Activated CD4-positive, alpha-beta T cell treated with anti-CD3 and anti-CD28 coated beads, Interleukin-2, amount 10 ng/mL, durations not matched to agents 24 days and 14 days (primary cell): ENCODE data around the gene ERVH48-1. TPM values are rescaled to one million over a fixed set of nuclear protein-coding genes. Genes with fewer than 3 reads are reported as not detected.
A peak's percentile ranks its signal among the peaks of the same experiment; 100 is the strongest.
"Not testable (repeated sequence)": the region's sequence is repeated elsewhere in the genome, so short reads cannot be mapped to it uniquely, and the experiment has no call there.

Experiments
- DNase-seq: peaks from one replicate; pipeline ENCODE4 v3.0.0; 2022
- H3K27ac Mint-ChIP-seq: one replicate; pipeline ENCODE4 v1.8.0; 2022; ENCODE audit warnings: mild to moderate bottlenecking, mixed read lengths
- H3K27me3 Mint-ChIP-seq: one replicate; pipeline ENCODE4 v1.8.0; 2022; ENCODE audit warnings: mixed read lengths
- H3K36me3 Mint-ChIP-seq: one replicate; pipeline ENCODE4 v1.8.0; 2022; ENCODE audit warnings: low read depth, mild to moderate bottlenecking, mixed read lengths
- H3K4me1 Mint-ChIP-seq: one replicate; pipeline ENCODE4 v1.8.0; 2021; ENCODE audit warnings: mixed read lengths
- H3K4me3 Mint-ChIP-seq: one replicate; pipeline ENCODE4 v1.8.0; 2022; ENCODE audit warnings: mild to moderate bottlenecking, moderate library complexity, mixed read lengths
- H3K9me3 Mint-ChIP-seq: one replicate; pipeline ENCODE4 v1.8.0; 2021; ENCODE audit warnings: mixed read lengths
- intact Hi-C: fragments of 100-400 bp; cut with micrococcal nuclease; formaldehyde crosslinking; loops from one replicate; pipeline ENCODE4 v1.15.1; 2023
- total RNA-seq: library from RNA; stranded (reverse); gene quantifications from 2 replicates; pipeline ENCODE4 v1.2.3, GENCODE V29; 2022

Gene ERVH48-1
- total RNA-seq, result 0.44 and 0.47 TPM in 2 replicates

DNA sequence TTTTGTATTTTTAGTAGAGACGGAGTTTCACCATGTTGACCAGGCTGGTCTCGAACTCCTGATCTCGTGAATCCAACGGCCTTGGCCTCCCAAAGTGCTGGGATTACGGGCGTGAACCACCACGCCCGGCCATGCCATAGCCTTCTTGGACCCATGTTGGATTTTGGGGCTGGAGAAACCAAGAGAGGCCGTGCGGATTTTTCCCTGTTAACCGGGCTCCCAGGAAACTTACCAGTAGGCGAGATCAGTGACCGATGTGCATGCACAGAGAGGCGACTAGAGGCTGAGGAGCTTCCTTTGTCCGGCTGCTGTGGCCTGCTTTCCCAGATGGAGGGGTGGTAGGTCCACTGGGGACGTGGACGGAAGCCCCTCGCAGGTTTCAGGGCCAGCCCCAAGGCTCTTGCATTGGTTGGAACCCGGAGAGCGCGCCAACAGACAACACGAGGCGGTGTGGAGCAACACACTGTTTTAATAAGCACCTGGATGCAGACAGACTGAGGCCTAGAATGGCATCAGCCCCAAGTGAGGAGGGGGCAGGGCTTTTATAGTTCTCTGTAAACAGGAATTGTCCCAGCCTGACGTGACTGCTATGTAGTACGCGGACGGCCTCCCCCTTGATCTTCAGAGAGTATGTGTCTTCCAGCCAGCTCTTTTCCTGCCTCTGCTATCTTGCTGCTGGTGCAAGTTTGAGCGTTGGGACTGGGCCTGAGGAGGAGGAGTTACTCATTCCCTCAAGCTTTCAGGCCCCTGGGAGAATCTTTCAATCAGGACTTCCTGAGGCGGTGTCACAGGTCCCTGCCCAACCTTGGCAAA is at the start of gene ERVH48-1:
Gene ERVH48-1 (minus strand): TSS at position 517 of the 813 bp plus-strand sequence. CDS start 6,624 bp downstream, outside the sequence.
- H3K27ac Mint-ChIP-seq, result peak within 1 kb of the TSS; percentile 87
- DNase-seq, result peak; percentile 71
- intact Hi-C loops, result no loop called here
- no peaks in the 10 kb centered on the region for H3K9me3 Mint-ChIP-seq
- H3K36me3 Mint-ChIP-seq, result no peaks in the 10 kb centered on the region
- peaks cover 22% of the 10 kb centered on the region for H3K4me1 Mint-ChIP-seq
- peak within 1 kb of the TSS; percentile 75 for H3K4me3 Mint-ChIP-seq
- H3K27me3 Mint-ChIP-seq, result no peaks in the 10 kb centered on the region

DNA sequence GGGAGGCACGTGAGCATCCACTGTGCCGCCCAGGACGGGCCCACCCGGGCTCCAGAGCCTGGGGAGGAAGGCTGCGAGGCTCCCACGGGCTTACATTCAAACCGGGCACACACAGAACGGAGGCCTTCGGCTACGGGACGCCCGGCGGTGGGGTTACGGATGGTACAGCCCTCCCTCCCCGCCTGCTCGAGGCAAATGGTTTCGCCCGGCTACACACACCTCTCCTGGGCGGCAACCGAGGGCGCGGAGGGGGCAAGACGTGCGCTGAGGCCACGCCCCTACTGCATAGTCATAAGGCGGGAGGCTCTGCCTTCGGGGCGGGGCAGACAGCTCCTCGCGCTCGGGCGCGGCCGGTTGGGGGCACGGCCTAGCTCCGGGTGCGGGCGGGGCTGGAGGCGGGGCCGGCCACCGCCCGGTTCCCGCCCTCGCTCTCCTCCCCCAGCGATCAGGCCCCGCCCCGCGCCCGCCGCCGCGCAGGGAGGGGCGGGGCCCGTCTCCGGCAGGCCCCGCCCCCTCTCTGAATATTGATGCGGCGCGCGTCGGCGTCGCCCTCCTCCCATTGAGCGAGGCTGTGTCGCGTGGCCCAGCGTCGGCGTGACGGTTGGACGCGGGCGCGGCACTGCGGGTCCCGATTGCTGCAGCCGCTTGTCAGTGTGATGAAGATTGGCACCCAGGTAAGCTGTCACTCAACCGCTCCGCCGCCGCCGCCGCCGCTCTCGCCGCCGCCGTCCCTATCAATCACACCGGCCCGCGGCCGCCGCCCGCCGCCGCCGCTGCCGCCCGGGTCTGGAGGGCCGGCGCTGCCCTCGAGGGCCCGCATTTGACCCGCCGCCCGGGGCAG is 48.8 kb upstream of the ERVH48-1 start, which contains the start of gene PKNOX1:
Gene PKNOX1 (plus strand): TSS at position 572 of the 841 bp plus-strand sequence. CDS start 29,820 bp downstream, outside the sequence.
- intact Hi-C loops, result loop anchor here (1.0 to 10.0 kb wide), 4 partner anchors 81 to 1841 kb away; partner anchors contain the start of genes CFAP410, NDUFV3, SUMO3 and WDR4
- Mint-ChIP-seq H3K9me3 (no peaks in the 10 kb centered on the region), H3K4me1 (peaks cover 26% of the 10 kb centered on the region)

DNA sequence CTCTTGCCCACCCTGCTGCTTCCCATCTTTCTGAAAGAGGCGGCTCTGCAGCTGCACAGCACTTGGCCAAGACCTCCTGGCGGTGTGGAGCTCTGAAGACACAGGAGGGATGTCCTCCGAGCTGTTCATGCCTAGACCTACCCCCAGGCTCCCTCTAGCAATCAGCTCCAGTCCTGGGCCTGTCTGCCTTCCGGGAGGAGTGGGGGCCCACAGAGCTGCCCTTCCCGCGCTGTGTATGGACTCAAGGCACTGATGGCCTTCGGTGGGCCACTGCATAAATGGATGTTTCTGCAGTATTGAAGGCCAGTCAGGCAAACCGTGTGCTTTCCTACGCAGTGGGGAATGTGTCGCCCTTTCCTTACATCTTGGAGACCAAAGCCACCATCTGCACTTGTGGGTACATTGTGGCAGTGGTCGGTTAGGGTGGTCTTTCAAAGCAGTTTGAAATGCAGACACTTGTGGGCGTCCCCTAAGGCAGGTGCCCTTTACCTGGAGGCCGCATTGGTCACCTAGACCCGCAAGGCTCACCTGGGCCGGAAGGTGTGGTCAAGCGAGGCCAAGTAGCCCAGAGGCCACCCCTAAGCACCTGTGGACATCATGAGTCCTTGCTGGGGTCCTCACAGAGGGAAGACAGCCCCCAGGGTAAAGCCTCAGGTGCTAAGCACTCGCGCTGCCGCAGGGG is 48.0 kb upstream of the ERVH48-1 start:
- peak; percentile 62 for DNase-seq
- Mint-ChIP-seq H3K4me1 (peaks cover 23% of the 10 kb centered on the region), H3K36me3 (peaks cover 14% of the 10 kb centered on the region), H3K9me3 (no peaks in the 10 kb centered on the region), H3K27ac (peak overlapping the region; percentile 86), H3K4me3 (peak overlapping the region; percentile 76), H3K27me3 (no peaks in the 10 kb centered on the region)
- intact Hi-C loops, result loop anchor here (5.0 to 10.0 kb wide), 2 partner anchors 1364 to 1841 kb away; partner anchors contain the start of genes CFAP410 and SUMO3

More for the DNA sequence above, 48.8 kb upstream of the ERVH48-1 start, which contains the start of gene PKNOX1:
- Mint-ChIP-seq H3K27me3 (no peaks in the 10 kb centered on the region), H3K4me3 (peak within 1 kb of the TSS; percentile 90), H3K36me3 (peaks cover 22% of the 10 kb centered on the region), H3K27ac (peak within 1 kb of the TSS; percentile 94)
- peak; percentile 100 for DNase-seq

- DNase-seq, result no peak
- intact Hi-C loops, result loop anchor here (5.0 to 10.0 kb wide), 2 partner anchors 1365 to 1843 kb away; partner anchors contain the start of genes CFAP410 and SUMO3
- peaks cover 5% of the 10 kb centered on the region for H3K36me3 Mint-ChIP-seq
- H3K27ac Mint-ChIP-seq, result no peak overlapping the region
- H3K4me3 Mint-ChIP-seq, result no peak overlapping the region
- H3K27me3 Mint-ChIP-seq, result no peaks in the 10 kb centered on the region
- H3K4me1 Mint-ChIP-seq, result peaks cover 12% of the 10 kb centered on the region
- H3K9me3 Mint-ChIP-seq, result no peaks in the 10 kb centered on the region
These were observed 46.5 kb upstream of the ERVH48-1 start for GRCh38 chr21:42971897-42972275.

- intact Hi-C loops, result loop anchor here (5.0 to 10.0 kb wide), 2 partner anchors 1366 to 1844 kb away; partner anchors contain the start of genes CFAP410 and SUMO3
- Mint-ChIP-seq H3K4me3 (no peak overlapping the region), H3K27ac (no peak overlapping the region), H3K4me1 (peaks cover 5% of the 10 kb centered on the region), H3K9me3 (no peaks in the 10 kb centered on the region), H3K27me3 (no peaks in the 10 kb centered on the region), H3K36me3 (no peaks in the 10 kb centered on the region)
- no peak for DNase-seq
These were observed 45.7 kb upstream of the ERVH48-1 start for GRCh38 chr21:42970946-42971653.

DNA sequence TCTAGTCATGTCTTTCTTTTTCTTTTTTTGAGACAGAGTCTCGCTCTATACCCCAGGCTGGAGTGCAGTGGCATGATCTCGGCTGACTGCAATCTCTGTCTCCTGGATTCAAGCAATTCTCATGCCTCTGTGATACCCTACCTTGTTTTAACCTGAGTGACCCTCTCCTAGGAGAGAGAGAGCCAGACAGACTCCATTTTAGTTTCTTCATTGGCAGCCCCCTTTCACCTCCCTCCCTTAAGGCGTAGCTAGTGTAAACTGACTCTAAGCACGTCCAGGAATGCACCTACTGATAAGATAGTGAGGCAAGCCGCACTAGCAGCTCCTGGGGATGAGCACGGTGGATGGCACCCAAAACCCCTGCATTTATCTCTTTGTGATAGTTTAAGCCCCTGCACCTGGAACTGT is 43.8 kb upstream of the ERVH48-1 start:
- H3K4me1 Mint-ChIP-seq, result peaks cover 3% of the 10 kb centered on the region
- DNase-seq, result no peak
- no peak overlapping the region for H3K27ac Mint-ChIP-seq
- no peaks in the 10 kb centered on the region for H3K36me3 Mint-ChIP-seq
- H3K9me3 Mint-ChIP-seq, result no peaks in the 10 kb centered on the region
- intact Hi-C loops, result no loop called here
- H3K27me3 Mint-ChIP-seq, result no peaks in the 10 kb centered on the region
- no peak overlapping the region for H3K4me3 Mint-ChIP-seq

- H3K27me3 Mint-ChIP-seq, H3K27ac Mint-ChIP-seq, intact Hi-C loops, H3K36me3 Mint-ChIP-seq, H3K4me3 Mint-ChIP-seq, DNase-seq, H3K9me3 Mint-ChIP-seq, H3K4me1 Mint-ChIP-seq: not testable (repeated sequence)
These were observed 42.2 kb upstream of the ERVH48-1 start for GRCh38 chr21:42967616-42968015.

DNA sequence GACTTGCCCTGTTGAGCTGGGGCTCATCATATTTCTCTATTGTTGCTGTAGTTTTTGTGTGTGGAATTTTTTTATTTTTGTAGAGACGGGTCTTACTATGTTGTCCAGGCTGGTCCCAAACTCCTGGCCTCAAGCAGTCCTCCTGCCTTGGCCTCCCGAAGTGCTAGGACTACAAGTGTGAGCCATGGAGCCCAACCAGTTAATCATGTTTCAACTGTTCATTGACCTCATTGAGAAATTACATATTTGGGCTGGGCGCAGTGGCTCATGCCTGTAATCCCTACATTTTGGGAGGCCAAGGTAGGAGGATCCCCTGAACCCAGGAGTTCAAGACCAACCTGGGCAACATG is 39.8 kb upstream of the ERVH48-1 start:
- Mint-ChIP-seq H3K4me1 (no peaks in the 10 kb centered on the region), H3K4me3 (no peak overlapping the region), H3K27ac (no peak overlapping the region), H3K9me3 (no peaks in the 10 kb centered on the region), H3K36me3 (no peaks in the 10 kb centered on the region), H3K27me3 (peaks cover 3% of the 10 kb centered on the region)
- intact Hi-C loops, result no loop called here
- DNase-seq, result no peak

- no peaks in the 10 kb centered on the region for H3K36me3 Mint-ChIP-seq
- no peak overlapping the region for H3K27ac Mint-ChIP-seq
- H3K9me3 Mint-ChIP-seq, result no peaks in the 10 kb centered on the region
- no peak for DNase-seq
- H3K4me1 Mint-ChIP-seq, result no peaks in the 10 kb centered on the region
- intact Hi-C loops, result no loop called here
- no peak overlapping the region for H3K4me3 Mint-ChIP-seq
- peaks cover 3% of the 10 kb centered on the region for H3K27me3 Mint-ChIP-seq
These were observed 39.2 kb upstream of the ERVH48-1 start for GRCh38 chr21:42964546-42965210.

DNA sequence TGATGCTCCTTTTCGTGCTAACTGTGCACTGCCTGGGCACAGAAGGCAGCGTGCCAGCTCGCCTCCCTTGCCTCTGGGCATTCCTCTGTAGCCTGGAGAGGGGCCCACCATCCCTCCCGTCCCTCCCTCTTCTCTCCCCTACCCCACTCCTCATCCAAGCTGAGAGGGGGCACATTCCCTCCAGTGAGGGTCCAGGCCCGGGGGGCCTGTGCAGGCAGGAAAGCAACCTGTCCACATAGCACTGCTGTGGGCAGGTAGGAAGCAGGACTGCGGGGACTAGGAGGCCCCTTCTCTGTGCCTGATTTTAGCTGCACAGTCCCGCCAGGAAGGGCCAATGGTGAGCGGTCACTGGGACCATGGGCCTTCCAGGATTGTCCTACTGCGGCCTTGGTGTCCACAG is 38.7 kb upstream of the ERVH48-1 start:
- no peak for DNase-seq

GRCh38 chr21:42962380-42963007 is 37.1 kb upstream of the ERVH48-1 start:
- intact Hi-C loops, result no loop called here
- peaks cover 3% of the 10 kb centered on the region for H3K27me3 Mint-ChIP-seq
- no peak overlapping the region for H3K4me3 Mint-ChIP-seq
- DNase-seq, result no peak
- no peaks in the 10 kb centered on the region for H3K4me1 Mint-ChIP-seq
- H3K27ac Mint-ChIP-seq, result no peak overlapping the region
- H3K36me3 Mint-ChIP-seq, result no peaks in the 10 kb centered on the region
- H3K9me3 Mint-ChIP-seq, result no peaks in the 10 kb centered on the region

More for the DNA sequence above, 38.7 kb upstream of the ERVH48-1 start:
- H3K9me3 Mint-ChIP-seq, result no peaks in the 10 kb centered on the region
- no peaks in the 10 kb centered on the region for H3K4me1 Mint-ChIP-seq
- no peak overlapping the region for H3K27ac Mint-ChIP-seq
- intact Hi-C loops, result no loop called here
- H3K27me3 Mint-ChIP-seq, result peaks cover 3% of the 10 kb centered on the region
- H3K36me3 Mint-ChIP-seq, result no peaks in the 10 kb centered on the region
- no peak overlapping the region for H3K4me3 Mint-ChIP-seq

GRCh38 chr21:42959728-42960127 is 34.3 kb upstream of the ERVH48-1 start:
- H3K4me3 Mint-ChIP-seq, result no peak overlapping the region
- intact Hi-C loops, result no loop called here
- DNase-seq, result no peak
- no peak overlapping the region for H3K27ac Mint-ChIP-seq
- no peaks in the 10 kb centered on the region for H3K4me1 Mint-ChIP-seq
- H3K27me3 Mint-ChIP-seq, result peaks cover 3% of the 10 kb centered on the region
- no peaks in the 10 kb centered on the region for H3K9me3 Mint-ChIP-seq
- no peaks in the 10 kb centered on the region for H3K36me3 Mint-ChIP-seq
